OCI-LY7 (cell line): ENCODE data around the gene SYTL3. TPM values are rescaled to one million over a fixed set of nuclear protein-coding genes. Genes with fewer than 3 reads are reported as not detected.

Experiments used
- BruUV-seq: library from RNA; stranded (reverse); fragments of 400-500 nt; replicated peaks from 2 replicates; lab custom pipeline; 2021; lab: Mats Ljungman, UMichigan
- CTCF ChIA-PET: fragments of 300-600 bp; sonication (Branson Sonifier 250); formaldehyde crosslinking; loops from one replicate; lab custom pipeline; 2022; ENCODE audit warnings: antibody characterized with exemption; ENCODE audit not compliant: unreplicated experiment; lab: Charles Lee
- POLR2A ChIA-PET: fragments of 300-600 bp; sonication (Branson Sonifier 250); formaldehyde crosslinking; loops from one replicate; lab custom pipeline; 2022; ENCODE audit warnings: antibody characterized with exemption; lab: Charles Lee
- DNase-seq: peaks from one replicate; pipeline ENCODE4 v3.0.0-alpha.2; 2015; ENCODE audit warnings: low spot score
- H2AFZ ChIP-seq: fragments of 200-600 bp; sonication (generic), shearing (Covaris generic); 2 replicates; pipeline ENCODE4 v1.6.1; 2014; ENCODE audit warnings: mild to moderate bottlenecking, antibody characterized with exemption, low read length, moderate library complexity
- H3K27ac ChIP-seq: fragments of 200-600 bp; sonication (generic); 2 replicates; pipeline ENCODE4 v1.5.1; 2014; ENCODE audit warnings: mixed run types, low read depth, mild to moderate bottlenecking, moderate library complexity, low read length, inconsistent platforms; ENCODE audit not compliant: poor library complexity, severe bottlenecking
- H3K36me3 ChIP-seq: fragments of 200-600 bp; sonication (generic); 2 replicates; pipeline ENCODE4 v1.6.1; 2014; ENCODE audit warnings: mild to moderate bottlenecking, antibody characterized with exemption, low read length, moderate library complexity, mixed read lengths; ENCODE audit not compliant: insufficient read depth
- H3K4me1 ChIP-seq: fragments of 200-600 bp; sonication (generic); 2 replicates; pipeline ENCODE4 v1.5.1; 2014; ENCODE audit warnings: mild to moderate bottlenecking, low read length; ENCODE audit not compliant: insufficient read depth, poor library complexity, severe bottlenecking
- H3K4me2 ChIP-seq: fragments of 200-600 bp; sonication (generic); 2 replicates; pipeline ENCODE4 v1.6.1; 2014; ENCODE audit warnings: mild to moderate bottlenecking, low read length
- H3K4me3 ChIP-seq: fragments of 200-600 bp; sonication (generic); 2 replicates; pipeline ENCODE4 v1.5.1; 2014; ENCODE audit warnings: mild to moderate bottlenecking, low read depth, low read length; ENCODE audit not compliant: poor library complexity, severe bottlenecking
- H3K79me2 ChIP-seq: fragments of 200-600 bp; sonication (generic); 2 replicates; pipeline ENCODE4 v1.6.1; 2016; ENCODE audit warnings: low read depth, mild to moderate bottlenecking, low read length, moderate library complexity, mixed read lengths; ENCODE audit not compliant: insufficient read depth
- H3K9me2 ChIP-seq: fragments of 200-600 bp; sonication (generic); 2 replicates; pipeline ENCODE4 v1.6.1; 2016; ENCODE audit warnings: mild to moderate bottlenecking, low read length, mixed read lengths; ENCODE audit not compliant: insufficient read depth
- H3K9me3 ChIP-seq: fragments of 200-600 bp; sonication (generic); 2 replicates; pipeline ENCODE4 v1.6.1; 2014; ENCODE audit warnings: mild to moderate bottlenecking, mixed run types, low read length, mixed read lengths
- H4K20me1 ChIP-seq: fragments of 200-600 bp; sonication (generic); 2 replicates; pipeline ENCODE4 v1.6.1; 2014; ENCODE audit warnings: mild to moderate bottlenecking, antibody characterized with exemption, low read length, moderate library complexity, mixed read lengths; ENCODE audit not compliant: insufficient read depth
- EZH2phosphoT487 ChIP-seq: fragments of 200-600 bp; sonication (generic); IDR thresholded peaks from 2 replicates; pipeline ENCODE4 v1.6.1; 2018; ENCODE audit warnings: low read depth, borderline replicate concordance, mild to moderate bottlenecking, mixed run types, antibody characterized with exemption, low read length, moderate library complexity, mixed read lengths
- intact Hi-C: fragments of 100-400 bp; cut with micrococcal nuclease; formaldehyde crosslinking; loops from one replicate; pipeline ENCODE4 v1.10.0; 2022; ENCODE audit not compliant: unreplicated experiment
- total RNA-seq, 2 experiments: library from RNA; depleted of rRNA in 1 of 2; stranded (reverse); fragments of >200 nt in 1 of 2; shearing (Covaris generic) in 1 of 2; gene quantifications; 2 replicates each; pipeline ENCODE4 v1.2.3, GENCODE V29; 2014 to 2022
- TF ChIP-seq, protein P1 (sequence below): fragments of 200-600 bp; sonication (generic); conservative IDR thresholded peaks from 2 replicates; pipeline ENCODE4 v1.5.1; 2014; ENCODE audit warnings: mild to moderate bottlenecking, antibody characterized with exemption, low read length, moderate library complexity, mixed read lengths

Gene SYTL3
- total RNA-seq, 2 experiments from 2014 or later: 0.32 to 0.89 TPM

DNA sequence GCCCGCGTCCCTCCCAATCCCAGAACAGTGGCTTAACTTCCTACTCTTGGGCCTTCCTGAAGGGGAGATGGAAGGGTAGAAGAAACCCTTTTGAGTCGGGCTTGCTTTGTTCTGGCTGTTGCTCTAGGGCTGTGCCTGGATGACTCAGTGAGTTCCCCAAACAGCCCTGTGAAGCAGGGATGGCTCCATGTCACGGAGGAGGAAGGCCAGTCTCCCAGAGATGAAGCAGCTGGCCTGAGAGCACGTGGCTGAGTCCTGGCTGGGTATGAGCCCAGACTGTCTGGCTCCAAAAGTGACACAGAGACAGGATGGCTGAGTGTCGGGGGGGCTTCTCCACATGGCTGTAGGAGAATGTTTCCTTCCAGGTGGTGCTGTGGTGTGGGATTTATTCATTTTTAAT, 4.6 kb downstream of the SYTL3 start:
- Histone ChIP-seq H3K4me3 (no peak overlapping the region), H3K27ac (no peak overlapping the region), H4K20me1 (no peaks in the 10 kb centered on the region), H2AFZ (no peak overlapping the region), H3K9me3 (no peaks in the 10 kb centered on the region), H3K4me1 (peaks cover 4% of the 10 kb centered on the region), H3K4me2 (no peak overlapping the region), H3K9me2 (no peaks in the 10 kb centered on the region), H3K36me3 (no peaks in the 10 kb centered on the region), H3K79me2 (no peaks in the 10 kb centered on the region)
- TF ChIP-seq EZH2phosphoT487: no peak
- TF ChIP-seq, protein P1, sequence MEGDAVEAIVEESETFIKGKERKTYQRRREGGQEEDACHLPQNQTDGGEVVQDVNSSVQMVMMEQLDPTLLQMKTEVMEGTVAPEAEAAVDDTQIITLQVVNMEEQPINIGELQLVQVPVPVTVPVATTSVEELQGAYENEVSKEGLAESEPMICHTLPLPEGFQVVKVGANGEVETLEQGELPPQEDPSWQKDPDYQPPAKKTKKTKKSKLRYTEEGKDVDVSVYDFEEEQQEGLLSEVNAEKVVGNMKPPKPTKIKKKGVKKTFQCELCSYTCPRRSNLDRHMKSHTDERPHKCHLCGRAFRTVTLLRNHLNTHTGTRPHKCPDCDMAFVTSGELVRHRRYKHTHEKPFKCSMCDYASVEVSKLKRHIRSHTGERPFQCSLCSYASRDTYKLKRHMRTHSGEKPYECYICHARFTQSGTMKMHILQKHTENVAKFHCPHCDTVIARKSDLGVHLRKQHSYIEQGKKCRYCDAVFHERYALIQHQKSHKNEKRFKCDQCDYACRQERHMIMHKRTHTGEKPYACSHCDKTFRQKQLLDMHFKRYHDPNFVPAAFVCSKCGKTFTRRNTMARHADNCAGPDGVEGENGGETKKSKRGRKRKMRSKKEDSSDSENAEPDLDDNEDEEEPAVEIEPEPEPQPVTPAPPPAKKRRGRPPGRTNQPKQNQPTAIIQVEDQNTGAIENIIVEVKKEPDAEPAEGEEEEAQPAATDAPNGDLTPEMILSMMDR: no peak
- ChIA-PET CTCF (no interaction called here), POLR2A (no interaction called here)
- no peak for DNase-seq
- no TSS peak for BruUV-seq
- intact Hi-C loops: no loop called here

DNA sequence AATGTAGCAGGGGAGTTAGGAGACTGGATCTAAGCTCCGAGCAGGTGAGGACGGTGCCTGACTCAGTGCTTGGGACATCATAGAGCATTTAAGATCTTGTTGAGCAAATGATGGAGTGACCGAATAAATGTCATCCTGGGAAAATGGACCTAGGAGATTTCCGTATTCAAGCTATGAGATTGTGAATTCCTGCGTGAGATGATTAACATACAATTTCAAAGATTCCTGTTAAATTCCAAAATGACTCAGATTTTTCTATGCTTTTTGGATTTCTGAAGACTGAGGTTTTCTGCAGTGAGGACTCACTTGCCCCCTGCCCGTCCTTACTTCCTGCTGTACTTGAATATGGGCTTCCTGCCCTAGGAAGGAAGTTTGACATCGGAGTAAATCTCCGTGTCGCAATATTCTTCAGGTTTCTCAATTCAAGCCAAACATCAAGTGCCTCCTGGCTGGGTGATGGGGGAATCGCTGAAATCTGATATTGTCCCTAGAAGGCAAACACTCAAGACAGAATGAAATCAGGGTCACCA, 5.2 kb downstream of the SYTL3 start:
- no peak for DNase-seq
- no peak overlapping the region for H2AFZ ChIP-seq
- CTCF ChIA-PET: no interaction called here
- no peak for TF ChIP-seq EZH2phosphoT487
- TF ChIP-seq, protein P1: no peak
- no peaks in the 10 kb centered on the region for H4K20me1 ChIP-seq
- no peak overlapping the region for H3K4me3 ChIP-seq
- H3K9me2 ChIP-seq: no peaks in the 10 kb centered on the region
- no peak overlapping the region for H3K27ac ChIP-seq
- BruUV-seq: no TSS peak
- H3K36me3 ChIP-seq: no peaks in the 10 kb centered on the region
- no peaks in the 10 kb centered on the region for H3K9me3 ChIP-seq
- H3K4me2 ChIP-seq: no peak overlapping the region
- POLR2A ChIA-PET: interaction anchor here (0.8 kb wide), 1 partner anchor 9 kb away, joined by 3 read pairs; no protein-coding TSS in a partner anchor
- intact Hi-C loops: no loop called here
- no peaks in the 10 kb centered on the region for H3K79me2 ChIP-seq
- H3K4me1 ChIP-seq: no peaks in the 10 kb centered on the region
